ENCODE results near the gene IL4R. TPM values are rescaled to one million over a fixed set of nuclear protein-coding genes. Genes with fewer than 3 reads are reported as not detected.

IL4R gene
- total RNA-seq, 1 donor from 2014 or later: 74.2 TPM

DNA sequence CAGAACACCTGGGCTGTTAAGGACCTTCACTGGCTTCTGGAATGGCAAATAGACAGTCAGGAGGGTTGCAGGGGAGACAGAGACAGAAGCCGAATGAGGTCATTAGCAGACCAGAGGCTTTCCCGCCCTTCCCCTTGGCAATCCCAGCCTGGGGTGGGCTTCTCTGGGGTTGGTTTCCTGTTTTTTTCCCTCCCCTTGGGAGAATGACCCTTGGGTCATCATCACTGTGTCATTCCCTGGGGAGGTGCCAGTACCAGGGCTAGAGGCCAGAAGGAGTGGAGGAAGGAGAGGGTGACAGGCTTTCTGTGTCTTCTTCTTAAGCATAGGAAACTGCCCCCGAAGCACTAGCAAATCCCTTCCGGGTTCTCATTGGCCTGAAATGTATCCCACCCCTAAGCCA is 45.3 kb downstream of the IL4R start:
- no peak for DNase-seq (ENCODE audit: low spot score)

- no peak for DNase-seq (ENCODE audit: low spot score)
These were observed 45.8 kb downstream of the IL4R start for GRCh38 chr16:27359615-27360014.

- DNase-seq (ENCODE audit: low spot score): no peak
These were observed 48.2 kb downstream of the IL4R start for GRCh38 chr16:27361987-27362386.

GRCh38 chr16:27362570-27363245 is 48.9 kb downstream of the IL4R start:
- no peak for DNase-seq (ENCODE audit: low spot score)

GRCh38 chr16:27363246-27363632 is 49.5 kb downstream of the IL4R start:
- no peak for DNase-seq (ENCODE audit: low spot score)

DNA sequence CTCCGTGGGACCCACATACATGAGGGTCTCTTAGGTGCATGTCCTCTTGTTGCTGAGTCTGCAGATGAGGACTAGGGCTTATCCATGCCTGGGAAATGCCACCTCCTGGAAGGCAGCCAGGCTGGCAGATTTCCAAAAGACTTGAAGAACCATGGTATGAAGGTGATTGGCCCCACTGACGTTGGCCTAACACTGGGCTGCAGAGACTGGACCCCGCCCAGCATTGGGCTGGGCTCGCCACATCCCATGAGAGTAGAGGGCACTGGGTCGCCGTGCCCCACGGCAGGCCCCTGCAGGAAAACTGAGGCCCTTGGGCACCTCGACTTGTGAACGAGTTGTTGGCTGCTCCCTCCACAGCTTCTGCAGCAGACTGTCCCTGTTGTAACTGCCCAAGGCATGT is 50.0 kb downstream of the IL4R start:
- peak; percentile 91 for DNase-seq (ENCODE audit: low spot score)

GRCh38 chr16:27364493-27365141 is 50.8 kb downstream of the IL4R start:
- peak; percentile 69 for DNase-seq (ENCODE audit: low spot score)

GRCh38 chr16:27365142-27366089 is 51.6 kb downstream of the IL4R start:
- DNase-seq (ENCODE audit: low spot score): no peak

GRCh38 chr16:27366687-27367460 is 53.1 kb downstream of the IL4R start:
- no peak for DNase-seq (ENCODE audit: low spot score)

DNA sequence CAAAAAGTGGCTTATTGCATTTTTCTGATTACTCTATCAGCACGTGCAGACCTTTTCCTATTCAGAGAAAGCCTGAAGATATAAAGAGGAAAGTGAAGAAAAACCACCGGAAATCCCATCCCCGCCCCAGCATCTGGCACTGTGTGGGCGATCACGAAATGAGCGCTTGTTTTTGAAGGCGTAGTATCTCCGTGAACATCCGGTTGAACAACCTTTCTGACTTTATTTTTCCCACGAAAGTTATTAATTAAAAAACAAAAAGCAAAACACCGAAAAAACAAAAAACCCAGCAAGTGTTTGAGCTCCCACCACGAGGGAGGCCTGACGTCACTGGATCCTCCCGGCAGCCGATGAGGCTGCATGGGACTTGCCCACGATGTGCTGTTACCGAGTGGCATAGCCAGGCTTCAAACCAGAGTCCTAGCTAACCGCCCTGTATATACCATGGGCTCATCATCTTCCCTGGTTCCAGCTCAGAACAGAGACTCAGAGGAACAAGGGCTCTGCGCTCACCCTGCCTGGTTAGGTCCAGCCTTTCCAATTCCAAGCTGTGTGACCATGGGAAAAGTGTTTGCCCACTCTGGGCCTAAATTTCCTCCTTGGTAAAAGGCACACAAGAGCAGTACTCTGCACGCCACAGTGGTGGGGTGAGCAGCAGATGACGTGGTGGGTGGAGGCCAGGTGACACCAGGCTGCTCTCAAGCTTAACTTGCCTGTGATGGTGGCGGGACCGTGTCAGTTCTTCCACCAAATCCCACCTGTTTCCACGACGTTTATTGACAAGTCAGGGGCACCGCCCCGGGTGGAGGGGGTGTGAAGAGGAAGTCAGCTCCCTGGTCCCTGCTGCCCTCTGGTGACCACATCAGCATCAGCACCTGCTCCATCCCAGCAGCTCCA is 53.9 kb downstream of the IL4R start:
- DNase-seq (ENCODE audit: low spot score): peak; percentile 80

GRCh38 chr16:27368358-27368722 is 54.6 kb downstream of the IL4R start:
- no peak for DNase-seq (ENCODE audit: low spot score)

GRCh38 chr16:27369806-27370205 is 56.0 kb downstream of the IL4R start:
- DNase-seq (ENCODE audit: low spot score): no peak

DNA sequence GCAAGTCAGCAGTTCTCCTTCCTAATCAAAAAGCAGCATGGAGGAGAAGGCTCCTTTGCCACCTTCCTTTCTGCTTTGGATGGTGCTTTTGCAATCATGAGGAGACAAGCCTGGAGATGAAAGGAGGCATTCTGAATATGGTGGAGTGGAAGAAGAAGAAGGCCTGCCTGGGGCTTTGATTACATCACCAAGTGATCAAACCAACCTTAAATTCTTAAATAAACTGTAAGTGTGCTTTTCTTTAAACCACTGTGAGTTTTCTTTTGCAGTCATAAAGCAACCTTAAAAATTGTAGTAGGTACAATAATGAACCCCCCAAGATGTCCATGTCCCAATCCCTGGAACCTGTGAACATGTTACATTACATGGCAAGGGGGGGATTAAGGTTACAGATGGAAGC is 56.5 kb downstream of the IL4R start:
- DNase-seq (ENCODE audit: low spot score): no peak

DNA sequence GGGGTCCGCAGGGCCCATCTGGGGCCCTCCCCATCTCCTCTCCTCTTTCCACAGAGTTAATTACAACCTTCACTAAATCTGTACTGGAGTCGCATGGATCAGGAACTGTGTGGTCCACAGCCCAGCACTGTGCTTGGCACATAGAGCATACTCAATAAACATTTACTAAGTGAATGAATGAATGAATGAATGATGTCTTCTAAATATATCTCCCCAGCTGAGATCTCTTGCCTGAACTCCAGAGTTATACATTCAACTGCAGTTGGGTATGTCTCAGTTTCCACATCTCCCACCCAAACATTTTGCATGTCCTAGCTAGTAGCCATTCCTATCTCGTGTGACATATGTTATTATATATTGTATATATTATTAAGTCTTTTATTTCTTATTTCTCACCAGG is 59.5 kb downstream of the IL4R start:
- DNase-seq (ENCODE audit: low spot score): no peak

GRCh38 chr16:27374221-27374803 is 60.5 kb downstream of the IL4R start:
- no peak for DNase-seq (ENCODE audit: low spot score)

DNA sequence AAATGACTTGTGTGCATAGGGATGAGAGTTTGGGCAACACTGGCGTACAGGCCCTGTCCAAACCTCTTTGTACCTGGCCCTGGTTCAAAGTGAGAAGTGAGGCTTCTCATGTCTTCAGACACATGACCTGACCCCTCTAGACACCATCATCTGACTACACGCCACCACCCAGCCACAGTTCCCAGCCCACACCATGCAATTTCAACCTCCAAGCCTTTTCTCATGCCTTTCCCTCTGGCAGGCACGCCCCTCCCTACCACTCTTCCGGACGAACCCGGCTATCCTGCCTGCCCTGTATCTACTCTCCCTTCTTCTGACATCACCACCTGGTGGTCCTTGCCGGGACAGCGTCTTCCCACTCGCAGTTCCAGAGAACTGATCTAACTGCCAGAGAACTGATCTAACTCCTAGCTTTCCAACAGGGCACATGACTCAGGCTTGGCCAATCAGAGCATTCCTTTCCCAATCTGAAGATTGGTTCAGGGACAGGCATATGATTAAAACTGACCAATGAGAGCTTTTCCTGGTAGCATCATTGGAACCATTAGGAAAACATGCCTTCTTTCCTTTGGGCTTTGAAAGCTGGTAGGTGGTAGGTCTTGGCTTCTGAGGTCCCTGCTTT is 61.1 kb downstream of the IL4R start:
- peak; percentile 55 for DNase-seq (ENCODE audit: low spot score)

DNA sequence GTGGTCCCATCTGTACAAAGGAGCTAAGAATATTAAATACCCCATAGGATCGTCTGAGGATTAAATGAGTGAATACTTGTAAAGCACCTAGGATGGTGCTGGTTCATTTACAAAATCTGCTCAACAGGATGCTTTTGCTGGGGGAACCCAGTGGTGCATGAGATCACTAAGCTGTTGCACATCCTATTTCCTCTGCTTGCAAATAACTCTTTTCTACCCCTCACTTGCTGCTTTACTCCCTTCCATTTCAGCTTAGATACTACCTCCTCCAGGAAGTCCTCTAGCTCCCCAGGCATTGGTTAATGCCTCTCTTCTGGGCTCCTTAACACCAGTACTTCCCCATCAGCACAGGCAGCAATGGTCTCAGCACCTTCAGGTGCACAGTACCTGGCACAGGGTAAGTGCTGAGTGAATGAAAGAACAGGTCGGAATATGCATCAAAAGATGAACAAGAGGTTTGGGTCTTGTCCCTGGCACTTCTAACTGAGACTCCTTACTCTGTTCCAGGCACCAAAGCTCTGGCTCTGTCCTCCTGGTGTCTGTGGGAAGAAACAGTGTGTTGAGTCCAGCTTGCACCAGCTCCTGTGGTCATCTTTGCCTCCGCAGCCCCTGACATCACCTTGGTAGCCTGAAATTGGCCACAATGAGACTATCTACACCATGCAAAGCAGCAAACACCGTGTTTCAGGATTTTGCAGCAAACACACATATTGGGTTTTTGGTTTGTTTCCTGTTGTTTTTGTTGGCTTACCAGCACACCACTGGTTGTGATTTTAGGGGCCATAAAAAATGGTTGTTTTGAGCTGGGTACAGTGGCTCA is 64.1 kb downstream of the IL4R start:
- DNase-seq (ENCODE audit: low spot score): no peak

DNA sequence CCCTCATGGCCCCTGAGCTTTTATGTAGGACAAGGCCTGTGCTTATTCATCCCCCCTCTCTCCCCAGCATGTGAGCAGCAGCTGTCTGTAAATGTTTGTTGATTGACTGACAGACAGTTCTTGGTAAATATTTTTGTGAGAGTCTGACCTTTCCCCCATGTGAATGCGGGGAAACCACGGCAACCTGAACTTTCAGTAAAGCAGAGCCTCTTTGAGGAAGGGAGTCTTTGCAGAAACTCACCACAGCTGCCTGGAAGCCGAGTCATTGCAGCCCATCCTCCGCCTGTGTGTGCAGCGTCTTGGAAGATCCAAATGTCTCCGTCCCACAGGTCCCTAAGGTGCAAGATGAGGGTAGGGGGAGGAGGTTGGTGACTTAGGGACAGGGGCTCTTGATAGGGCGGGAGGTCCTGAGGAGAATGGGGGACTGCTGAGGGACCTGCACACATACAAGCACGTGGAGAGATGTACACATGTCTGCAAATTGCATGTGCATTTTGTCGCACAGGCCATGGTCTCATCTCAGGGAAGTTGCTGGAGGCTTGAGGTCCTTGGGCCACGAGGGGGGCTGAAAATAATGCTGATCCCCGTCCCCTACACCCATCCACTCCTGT is 65.2 kb downstream of the IL4R start:
- DNase-seq (ENCODE audit: low spot score): no peak

- DNase-seq (ENCODE audit: low spot score): no peak
These were observed 66.1 kb downstream of the IL4R start for GRCh38 chr16:27379919-27380318.

Measured in mucosa of gallbladder (tissue), 1 donor.